GM19193 (cell line): Measurements from ENCODE around the gene CLDN2.

ENCODE experiments used
- POLR2A ChIP-seq: IDR thresholded peaks from 4 replicates; pipeline ENCODE4 v1.6.1; 2011; ENCODE audit not compliant: insufficient read depth, insufficient read length; ENCODE audit errors: extremely low read depth

Gene CLDN2

GRCh38 chrX:106919932-106920452 lies at the start of gene CLDN2:
CLDN2 (plus strand) TSS chrX:106920402; CDS start chrX:106928229, 7,827 bp downstream.
- TF ChIP-seq POLR2A, result no peak

GRCh38 chrX:106874075-106874474 lies 46.1 kb upstream of the CLDN2 start:
- TF ChIP-seq POLR2A, result no peak

- TF ChIP-seq POLR2A, result no peak
These were observed 45.1 kb upstream of the CLDN2 start for GRCh38 chrX:106875151-106875550.

- no peak for TF ChIP-seq POLR2A
These were observed 30.7 kb upstream of the CLDN2 start for GRCh38 chrX:106889468-106889867.

GRCh38 chrX:106891762-106892460 lies 28.3 kb upstream of the CLDN2 start:
- TF ChIP-seq POLR2A, result no peak

GRCh38 chrX:106894392-106894909 lies 25.8 kb upstream of the CLDN2 start:
- no peak for TF ChIP-seq POLR2A

GRCh38 chrX:106894978-106895452 lies 25.2 kb upstream of the CLDN2 start:
- TF ChIP-seq POLR2A, result no peak

GRCh38 chrX:106897259-106897658 lies 22.9 kb upstream of the CLDN2 start:
- no peak for TF ChIP-seq POLR2A

- no peak for TF ChIP-seq POLR2A
These were observed 21.7 kb upstream of the CLDN2 start for GRCh38 chrX:106898462-106898861.

GRCh38 chrX:106899276-106899675 lies 20.9 kb upstream of the CLDN2 start:
- no peak for TF ChIP-seq POLR2A

GRCh38 chrX:106899841-106900240 lies 20.4 kb upstream of the CLDN2 start:
- TF ChIP-seq POLR2A, result no peak

- TF ChIP-seq POLR2A, result no peak
These were observed 18.9 kb upstream of the CLDN2 start for GRCh38 chrX:106901341-106901740.

GRCh38 chrX:106901781-106902219 lies 18.4 kb upstream of the CLDN2 start:
- TF ChIP-seq POLR2A, result no peak

GRCh38 chrX:106902684-106903083 lies 17.5 kb upstream of the CLDN2 start:
- no peak for TF ChIP-seq POLR2A

GRCh38 chrX:106903291-106903824 lies 16.8 kb upstream of the CLDN2 start, which contains the start of gene RIPPLY1:
RIPPLY1 (minus strand) TSS chrX:106903341; CDS start chrX:106903287, 54 bp downstream.
- no peak for TF ChIP-seq POLR2A

GRCh38 chrX:106903856-106904528 lies 16.2 kb upstream of the CLDN2 start:
- TF ChIP-seq POLR2A, result no peak

GRCh38 chrX:106905064-106905708 lies 15.0 kb upstream of the CLDN2 start:
- no peak for TF ChIP-seq POLR2A
